ENCODE data around the gene HYAL1.

The HYAL1 gene

GRCh38 chr3:50303013-50303815 lies at the start of gene HYAL1:
Gene HYAL1, minus strand, starts transcription at chr3:50303574. Its CDS starts 618 bp downstream, at chr3:50302956.
- H3K9me3 Mint-ChIP-seq (ENCODE audit: low read depth) = no peaks in the 10 kb centered on the region
- H3K4me3 Mint-ChIP-seq = no peak within 1 kb of the TSS
- peaks cover 19% of the 10 kb centered on the region for H3K4me1 Mint-ChIP-seq (ENCODE audit: low read depth)
- no peaks in the 10 kb centered on the region for H3K36me3 Mint-ChIP-seq
- H3K27ac Mint-ChIP-seq = no peak within 1 kb of the TSS
- H3K27me3 Mint-ChIP-seq = no peaks in the 10 kb centered on the region

- peak overlapping the region; percentile 23 for H3K4me3 Mint-ChIP-seq
- H3K9me3 Mint-ChIP-seq (ENCODE audit: low read depth) = no peaks in the 10 kb centered on the region
- H3K4me1 Mint-ChIP-seq (ENCODE audit: low read depth) = peaks cover 63% of the 10 kb centered on the region
- H3K27me3 Mint-ChIP-seq = no peaks in the 10 kb centered on the region
- H3K36me3 Mint-ChIP-seq = no peaks in the 10 kb centered on the region
- no peak overlapping the region for H3K27ac Mint-ChIP-seq
These were observed 49.4 kb upstream of the HYAL1 start for GRCh38 chr3:50352781-50353180.

GRCh38 chr3:50351323-50351697 lies 47.9 kb upstream of the HYAL1 start:
- peak overlapping the region; percentile 98 for H3K4me3 Mint-ChIP-seq
- no peaks in the 10 kb centered on the region for H3K9me3 Mint-ChIP-seq (ENCODE audit: low read depth)
- no peaks in the 10 kb centered on the region for H3K27me3 Mint-ChIP-seq
- H3K27ac Mint-ChIP-seq = peak overlapping the region; percentile 97
- H3K36me3 Mint-ChIP-seq = no peaks in the 10 kb centered on the region
- H3K4me1 Mint-ChIP-seq (ENCODE audit: low read depth) = peaks cover 60% of the 10 kb centered on the region

- peak within 1 kb of the TSS; percentile 98 for H3K4me3 Mint-ChIP-seq
- H3K27me3 Mint-ChIP-seq = no peaks in the 10 kb centered on the region
- H3K9me3 Mint-ChIP-seq (ENCODE audit: low read depth) = no peaks in the 10 kb centered on the region
- no peaks in the 10 kb centered on the region for H3K36me3 Mint-ChIP-seq
- H3K4me1 Mint-ChIP-seq (ENCODE audit: low read depth) = peaks cover 64% of the 10 kb centered on the region
- H3K27ac Mint-ChIP-seq = peak within 1 kb of the TSS; percentile 97
These were observed 47.4 kb upstream of the HYAL1 start, which contains the start of the genes CYB561D2 and NPRL2 for GRCh38 chr3:50350527-50351322. Gene CYB561D2, plus strand, starts transcription at chr3:50350862. Its CDS starts 572 bp downstream, at chr3:50351434. Gene NPRL2, minus strand, starts transcription at chr3:50350775. Its CDS starts 123 bp downstream, at chr3:50350652.

- H3K4me1 Mint-ChIP-seq (ENCODE audit: low read depth) = peaks cover 62% of the 10 kb centered on the region
- no peaks in the 10 kb centered on the region for H3K36me3 Mint-ChIP-seq
- no peaks in the 10 kb centered on the region for H3K27me3 Mint-ChIP-seq
- no peaks in the 10 kb centered on the region for H3K9me3 Mint-ChIP-seq (ENCODE audit: low read depth)
- H3K4me3 Mint-ChIP-seq = peak overlapping the region; percentile 98
- H3K27ac Mint-ChIP-seq = peak overlapping the region; percentile 97
These were observed 46.8 kb upstream of the HYAL1 start for GRCh38 chr3:50350213-50350526.

GRCh38 chr3:50347187-50347813 lies 43.9 kb upstream of the HYAL1 start:
- Mint-ChIP-seq H3K4me1 (ENCODE audit: low read depth) (peaks cover 60% of the 10 kb centered on the region), H3K4me3 (peak overlapping the region; percentile 52), H3K27ac (peak overlapping the region; percentile 66), H3K36me3 (no peaks in the 10 kb centered on the region), H3K9me3 (ENCODE audit: low read depth) (no peaks in the 10 kb centered on the region), H3K27me3 (no peaks in the 10 kb centered on the region)

- no peaks in the 10 kb centered on the region for H3K36me3 Mint-ChIP-seq
- no peak within 1 kb of the TSS for H3K27ac Mint-ChIP-seq
- peak within 1 kb of the TSS; percentile 62 for H3K4me3 Mint-ChIP-seq
- peaks cover 54% of the 10 kb centered on the region for H3K4me1 Mint-ChIP-seq (ENCODE audit: low read depth)
- no peaks in the 10 kb centered on the region for H3K27me3 Mint-ChIP-seq
- no peaks in the 10 kb centered on the region for H3K9me3 Mint-ChIP-seq (ENCODE audit: low read depth)
These were observed 42.3 kb upstream of the HYAL1 start, which contains the start of gene ZMYND10 for GRCh38 chr3:50345586-50346234. Gene ZMYND10, minus strand, starts transcription at chr3:50345732. Its CDS starts 153 bp downstream, at chr3:50345579.

GRCh38 chr3:50345008-50345407 lies 41.6 kb upstream of the HYAL1 start:
- Mint-ChIP-seq H3K27ac (no peak overlapping the region), H3K4me3 (no peak overlapping the region), H3K36me3 (no peaks in the 10 kb centered on the region)

GRCh38 chr3:50342813-50343633 lies 39.6 kb upstream of the HYAL1 start:
- H3K36me3 Mint-ChIP-seq = no peaks in the 10 kb centered on the region
- no peaks in the 10 kb centered on the region for H3K9me3 Mint-ChIP-seq (ENCODE audit: low read depth)
- H3K27ac Mint-ChIP-seq = peak overlapping the region; percentile 28
- H3K4me3 Mint-ChIP-seq = no peak overlapping the region
- H3K4me1 Mint-ChIP-seq (ENCODE audit: low read depth) = peaks cover 49% of the 10 kb centered on the region
- H3K27me3 Mint-ChIP-seq = no peaks in the 10 kb centered on the region

More at GRCh38 chr3:50345008-50345407, 41.6 kb upstream of the HYAL1 start:
- no peaks in the 10 kb centered on the region for H3K9me3 Mint-ChIP-seq (ENCODE audit: low read depth)
- H3K27me3 Mint-ChIP-seq = no peaks in the 10 kb centered on the region
- peaks cover 50% of the 10 kb centered on the region for H3K4me1 Mint-ChIP-seq (ENCODE audit: low read depth)

GRCh38 chr3:50341996-50342650 lies 38.7 kb upstream of the HYAL1 start:
- no peaks in the 10 kb centered on the region for H3K36me3 Mint-ChIP-seq
- H3K4me3 Mint-ChIP-seq = no peak overlapping the region
- H3K9me3 Mint-ChIP-seq (ENCODE audit: low read depth) = no peaks in the 10 kb centered on the region
- H3K27me3 Mint-ChIP-seq = no peaks in the 10 kb centered on the region
- H3K4me1 Mint-ChIP-seq (ENCODE audit: low read depth) = peaks cover 43% of the 10 kb centered on the region
- peak overlapping the region; percentile 16 for H3K27ac Mint-ChIP-seq

GRCh38 chr3:50341537-50341936 lies 38.2 kb upstream of the HYAL1 start:
- H3K4me3 Mint-ChIP-seq = peak overlapping the region; percentile 82

GRCh38 chr3:50340448-50341329 lies 37.3 kb upstream of the HYAL1 start, which contains the start of gene RASSF1:
Gene RASSF1, minus strand, starts transcription at chr3:50340836. Its CDS starts 31 bp downstream, at chr3:50340805.
- Mint-ChIP-seq H3K9me3 (ENCODE audit: low read depth) (no peaks in the 10 kb centered on the region), H3K27ac (peak within 1 kb of the TSS; percentile 99), H3K4me3 (peak within 1 kb of the TSS; percentile 99), H3K4me1 (ENCODE audit: low read depth) (peaks cover 43% of the 10 kb centered on the region), H3K36me3 (no peaks in the 10 kb centered on the region), H3K27me3 (no peaks in the 10 kb centered on the region)

More at GRCh38 chr3:50341537-50341936, 38.2 kb upstream of the HYAL1 start:
- Mint-ChIP-seq H3K36me3 (no peaks in the 10 kb centered on the region), H3K27ac (peak overlapping the region; percentile 92), H3K9me3 (ENCODE audit: low read depth) (no peaks in the 10 kb centered on the region), H3K27me3 (no peaks in the 10 kb centered on the region), H3K4me1 (ENCODE audit: low read depth) (peaks cover 42% of the 10 kb centered on the region)

GRCh38 chr3:50340147-50340447 lies 36.7 kb upstream of the HYAL1 start:
- H3K9me3 Mint-ChIP-seq (ENCODE audit: low read depth) = no peaks in the 10 kb centered on the region
- H3K36me3 Mint-ChIP-seq = no peaks in the 10 kb centered on the region
- peaks cover 47% of the 10 kb centered on the region for H3K4me1 Mint-ChIP-seq (ENCODE audit: low read depth)
- H3K27me3 Mint-ChIP-seq = no peaks in the 10 kb centered on the region
- peak overlapping the region; percentile 99 for H3K27ac Mint-ChIP-seq
- H3K4me3 Mint-ChIP-seq = peak overlapping the region; percentile 99
